Testis (tissue), 3 donors: ENCODE results near the gene RAB7A. TPM values are rescaled to one million over a fixed set of nuclear protein-coding genes. Genes with fewer than 3 reads are reported as not detected.
"Not testable (repeated sequence)": the region's sequence is repeated elsewhere in the genome, so short reads cannot be mapped to it uniquely, and the experiment has no call there.

Experiments used
- DNase-seq: peaks from one replicate; pipeline ENCODE4 v3.0.0-alpha.2; 2019
- H3K27ac ChIP-seq, 2 donors: fragments of 200-600 bp; sonication (generic); one replicate each; pipeline ENCODE4 v1.5.1; 2019
- H3K27me3 ChIP-seq: fragments of 200-600 bp; sonication (generic); one replicate; pipeline ENCODE4 v1.5.1; 2019
- H3K36me3 ChIP-seq: fragments of 200-600 bp; sonication (generic); one replicate; pipeline ENCODE4 v1.5.1; 2017; ENCODE audit warnings: low read depth; ENCODE audit errors: missing control alignments
- H3K4me1 ChIP-seq: fragments of 200-600 bp; sonication (generic); one replicate; pipeline ENCODE4 v1.5.1; 2019
- H3K4me3 ChIP-seq, 2 donors: fragments of 200-600 bp; sonication (generic); one replicate each; pipeline ENCODE4 v1.5.1; 2017 to 2019
- H3K9me3 ChIP-seq: fragments of 200-600 bp; sonication (generic); one replicate; pipeline ENCODE4 v1.5.1; 2017
- POLR2A ChIP-seq: fragments of 450-650 bp; IDR thresholded peaks from one replicate; pipeline ENCODE4 v1.6.1; 2017; ENCODE audit warnings: antibody characterized with exemption, mild to moderate bottlenecking, moderate library complexity
- WGBS, 2 donors: methylation state at CpG; one replicate each; pipeline ENCODE4 v1.1.5; 2018; 5-methylcytosine and 5-hydroxymethylcytosine counted together
- intact Hi-C: fragments of 100-400 bp; cut with DNase I; formaldehyde crosslinking; loops from one replicate; pipeline ENCODE4 v1.15.1; 2023; ENCODE audit warnings: low total_unique reads
- polyA plus RNA-seq: library from polyadenylated mRNA; stranded (reverse); fragments of 350-450 nt; fragmentation: Illumina TruSeq; extraction: RNeasy Lipid Tissue Mini Kit (QIAGEN cat#74804); gene quantifications from one replicate; pipeline ENCODE4 v1.2.3, GENCODE V29; 2014; ENCODE audit warnings: low read depth, low replicate concordance; ENCODE audit not compliant: insufficient read depth
- total RNA-seq, 2 donors: library from RNA; depleted of rRNA; stranded (reverse); fragments of >200 nt; gene quantifications; one replicate each; pipeline ENCODE4 v1.2.3, GENCODE V29; 2016
- TF ChIP-seq, protein P1 (sequence below), 3 experiments: fragments of 450-650 bp in 2 of 3; fragments of 200-600 bp in 1 of 3; sonication (generic) in 1 of 3; IDR thresholded peaks; one replicate each; pipeline ENCODE4 v1.5.1; 2016 to 2019; ENCODE audit warnings: antibody characterized with exemption in 3 of 3, mild to moderate bottlenecking in 2 of 3, moderate library complexity in 1 of 3

RAB7A gene
- total and polyA plus RNA-seq, 3 donors from 2014 or later = 148 to 152 (median 150) TPM

DNA sequence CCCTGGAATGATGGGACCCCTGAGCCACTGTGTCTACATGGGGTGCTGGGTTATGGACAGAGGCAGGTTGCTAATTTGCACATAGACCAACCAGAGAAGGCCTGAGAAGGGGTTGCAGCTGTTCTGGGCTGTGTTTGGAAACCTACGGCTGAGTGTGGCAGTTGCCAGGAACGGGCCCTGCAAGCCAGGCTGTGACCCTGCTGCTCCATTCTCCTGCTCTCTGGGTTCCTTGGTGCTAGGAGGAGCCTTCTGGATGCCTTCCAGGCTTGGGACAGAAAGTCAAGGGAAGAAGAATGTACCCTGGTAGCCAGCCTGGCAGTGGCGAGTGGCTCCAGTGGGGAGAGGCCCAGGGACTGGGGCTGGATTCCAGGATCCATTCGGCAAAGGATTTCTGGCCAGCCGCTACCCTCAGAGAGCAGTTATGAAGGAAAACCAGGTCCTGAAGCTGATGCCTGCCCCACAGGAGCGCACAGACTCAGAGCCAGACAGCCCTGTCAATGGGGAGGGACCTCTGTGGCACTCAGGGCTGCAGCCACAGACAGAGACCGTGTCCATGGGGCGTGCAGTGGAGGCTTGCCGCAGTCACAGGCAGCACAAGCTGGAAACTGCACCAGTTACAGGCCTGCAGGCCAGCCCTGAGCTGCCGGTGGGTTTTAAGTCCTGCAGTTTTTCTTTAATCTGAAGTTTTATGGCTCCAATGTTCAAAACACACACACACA, 98.3 kb downstream of the RAB7A start:
- no peak for DNase-seq

DNA sequence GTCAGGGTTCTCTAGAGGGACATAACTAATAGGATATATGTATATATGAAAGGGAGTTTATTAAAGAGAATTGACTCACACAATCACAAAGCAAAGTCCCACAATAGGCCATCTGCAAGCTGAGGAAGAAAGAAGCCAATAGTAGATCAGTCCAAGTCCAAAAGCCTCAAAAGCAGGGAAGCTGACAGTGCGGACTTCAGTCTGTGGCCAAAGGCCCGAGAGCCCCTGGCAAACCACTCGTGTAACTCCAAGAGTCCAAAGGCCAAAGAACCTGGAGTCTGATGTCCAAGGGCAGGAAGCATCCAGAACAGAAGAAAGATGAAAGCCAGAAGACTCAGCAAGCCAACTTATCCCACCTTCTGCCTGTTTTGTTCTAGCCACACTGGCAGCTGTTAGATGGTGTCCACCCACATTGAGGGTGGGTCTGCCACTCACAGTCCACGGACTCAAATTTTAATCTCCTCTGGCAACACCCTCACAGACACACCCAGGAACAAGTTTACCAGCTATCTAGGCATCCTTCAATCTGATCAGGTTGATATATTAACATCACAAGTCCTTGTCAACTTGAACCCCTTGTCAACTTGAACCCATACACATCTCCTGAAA, 99.2 kb downstream of the RAB7A start:
- Histone ChIP-seq H3K36me3 (no peaks in the 10 kb centered on the region), H3K4me1 (peaks cover 10% of the 10 kb centered on the region), H3K27me3 (no peaks in the 10 kb centered on the region), H3K27ac (no peak overlapping the region), H3K9me3 (no peaks in the 10 kb centered on the region), H3K4me3 (no peak overlapping the region)
- TF ChIP-seq, protein P1, sequence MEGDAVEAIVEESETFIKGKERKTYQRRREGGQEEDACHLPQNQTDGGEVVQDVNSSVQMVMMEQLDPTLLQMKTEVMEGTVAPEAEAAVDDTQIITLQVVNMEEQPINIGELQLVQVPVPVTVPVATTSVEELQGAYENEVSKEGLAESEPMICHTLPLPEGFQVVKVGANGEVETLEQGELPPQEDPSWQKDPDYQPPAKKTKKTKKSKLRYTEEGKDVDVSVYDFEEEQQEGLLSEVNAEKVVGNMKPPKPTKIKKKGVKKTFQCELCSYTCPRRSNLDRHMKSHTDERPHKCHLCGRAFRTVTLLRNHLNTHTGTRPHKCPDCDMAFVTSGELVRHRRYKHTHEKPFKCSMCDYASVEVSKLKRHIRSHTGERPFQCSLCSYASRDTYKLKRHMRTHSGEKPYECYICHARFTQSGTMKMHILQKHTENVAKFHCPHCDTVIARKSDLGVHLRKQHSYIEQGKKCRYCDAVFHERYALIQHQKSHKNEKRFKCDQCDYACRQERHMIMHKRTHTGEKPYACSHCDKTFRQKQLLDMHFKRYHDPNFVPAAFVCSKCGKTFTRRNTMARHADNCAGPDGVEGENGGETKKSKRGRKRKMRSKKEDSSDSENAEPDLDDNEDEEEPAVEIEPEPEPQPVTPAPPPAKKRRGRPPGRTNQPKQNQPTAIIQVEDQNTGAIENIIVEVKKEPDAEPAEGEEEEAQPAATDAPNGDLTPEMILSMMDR (IDR thresholded peaks at IDR 0.05) = no peak
- no peak for DNase-seq
- intact Hi-C loops = no loop called here
- WGBS, 2 donors = 70 to 87% methylated on average over 4 of the region's 4 CpGs

More for the DNA sequence above, 98.3 kb downstream of the RAB7A start:
- H3K4me3 ChIP-seq = no peak overlapping the region
- H3K27ac ChIP-seq = no peak overlapping the region
- WGBS, 2 donors = 87 to 93% methylated on average over 5 to 10 of the region's 10 CpGs
- TF ChIP-seq, protein P1 (IDR thresholded peaks at IDR 0.05) = no peak
- no peak for TF ChIP-seq POLR2A
- H3K9me3 ChIP-seq = no peaks in the 10 kb centered on the region
- intact Hi-C loops = no loop called here
- H3K36me3 ChIP-seq = no peaks in the 10 kb centered on the region
- H3K4me1 ChIP-seq = peaks cover 10% of the 10 kb centered on the region
- H3K27me3 ChIP-seq = no peaks in the 10 kb centered on the region

DNA sequence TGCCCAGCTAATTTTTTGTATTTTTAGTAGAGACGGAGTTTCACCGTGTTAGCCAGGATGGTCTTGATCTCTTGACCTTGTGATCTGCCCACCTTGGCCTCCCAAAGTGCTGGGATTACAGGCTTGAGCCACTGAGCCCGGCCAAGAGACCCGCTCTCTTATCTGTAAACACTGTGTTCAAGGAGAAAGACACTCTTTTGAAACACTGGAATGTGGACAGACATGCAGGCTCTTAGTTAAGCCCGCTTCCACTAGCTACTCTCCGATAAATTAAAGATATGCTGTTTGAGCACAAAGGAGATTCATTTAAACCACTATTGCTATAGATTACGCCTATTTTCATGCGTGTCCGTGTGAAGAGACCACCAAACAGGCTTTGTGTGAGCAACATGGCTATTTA, 103.1 kb downstream of the RAB7A start:
- intact Hi-C loops, DNase-seq, H3K4me1 ChIP-seq, H3K27me3 ChIP-seq, H3K4me3 ChIP-seq, H3K9me3 ChIP-seq, H3K36me3 ChIP-seq, H3K27ac ChIP-seq: not testable (repeated sequence)
- WGBS, 2 donors = 59 to 70% methylated on average over 9 of the region's 9 CpGs

DNA sequence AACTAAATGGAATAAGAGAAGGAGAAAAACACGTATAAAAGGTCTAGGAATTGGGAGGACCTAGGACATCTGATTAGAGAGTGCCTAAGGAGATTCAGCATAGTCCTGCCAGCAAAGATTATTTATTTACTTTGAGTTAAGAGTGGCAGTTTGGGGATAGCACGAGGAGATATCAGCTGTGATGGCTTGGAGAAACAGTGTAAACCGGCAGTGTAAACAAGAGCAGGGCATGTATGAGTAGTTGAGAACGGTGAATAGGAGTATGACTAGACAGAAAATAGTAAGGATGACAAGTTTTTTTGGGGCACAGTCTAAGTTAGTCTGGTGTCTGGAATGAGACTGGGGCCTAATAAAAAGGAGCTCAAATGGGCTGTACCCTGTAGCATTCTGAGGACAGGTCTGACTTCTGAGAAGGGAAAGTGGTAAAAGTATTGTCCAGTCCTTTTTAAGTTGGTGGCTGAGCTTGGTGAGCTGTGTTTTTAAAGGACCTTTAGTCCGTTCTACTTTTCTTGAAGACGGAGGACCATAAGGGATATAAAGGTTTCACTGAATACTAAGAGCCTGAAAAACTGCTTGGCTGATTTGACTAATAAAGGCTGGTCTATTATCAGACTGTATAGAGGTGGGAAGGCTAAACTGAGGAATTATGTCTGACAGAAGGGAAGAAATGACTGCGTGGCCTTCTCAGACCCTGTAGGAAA, 104.1 kb downstream of the RAB7A start:
- WGBS, 2 donors = 77 to 80% methylated on average over 7 of the region's 7 CpGs
- H3K27ac ChIP-seq, H3K9me3 ChIP-seq, H3K36me3 ChIP-seq, intact Hi-C loops, H3K4me3 ChIP-seq, H3K4me1 ChIP-seq, DNase-seq, H3K27me3 ChIP-seq: not testable (repeated sequence)

DNA sequence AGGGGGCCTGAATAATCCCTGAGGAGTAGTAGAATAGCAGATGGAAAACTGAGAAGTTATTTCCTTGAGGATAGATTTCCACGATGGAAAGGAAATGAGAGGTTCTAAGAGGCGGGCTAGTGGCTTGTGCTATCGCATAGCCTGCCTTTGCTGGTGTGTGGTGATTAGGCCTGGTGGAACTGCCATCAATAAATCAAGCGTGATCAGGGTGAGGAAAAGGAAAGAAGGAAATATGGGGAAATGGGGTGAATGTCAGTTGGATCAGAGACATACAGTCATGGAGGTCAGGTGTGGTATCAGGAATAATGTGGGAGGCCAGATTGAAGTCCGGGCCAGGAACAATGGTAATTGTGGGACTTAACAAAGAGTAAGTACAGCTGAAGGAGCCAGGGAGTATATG, 104.8 kb downstream of the RAB7A start:
- H3K4me1 ChIP-seq, DNase-seq, H3K27me3 ChIP-seq, intact Hi-C loops, H3K9me3 ChIP-seq, H3K36me3 ChIP-seq, H3K4me3 ChIP-seq, H3K27ac ChIP-seq: not testable (repeated sequence)
- 78 to 83% methylated on average over 5 of the region's 5 CpGs for WGBS, 2 donors

DNA sequence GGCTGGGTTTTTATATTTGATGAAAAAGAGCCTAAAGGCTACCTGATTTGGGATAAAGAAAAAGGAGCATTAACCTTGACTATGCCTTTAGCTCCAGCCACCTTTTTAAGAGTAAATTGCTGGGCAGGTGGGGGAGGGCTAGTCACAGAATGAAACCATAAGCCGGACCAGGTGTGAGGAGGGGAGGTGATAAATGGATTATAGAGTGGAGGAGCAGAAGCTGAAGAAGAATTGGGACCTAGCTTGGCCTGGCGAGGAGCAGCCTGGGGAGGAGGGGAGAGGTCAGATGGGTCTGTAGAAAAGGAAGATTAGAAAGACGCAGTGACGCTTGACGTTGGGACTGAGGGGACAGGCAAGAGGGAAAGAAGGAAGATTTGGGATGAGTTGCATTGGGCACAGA, 107.0 kb downstream of the RAB7A start:
- intact Hi-C loops, H3K27me3 ChIP-seq, H3K4me3 ChIP-seq, H3K27ac ChIP-seq, DNase-seq, H3K9me3 ChIP-seq, H3K4me1 ChIP-seq, H3K36me3 ChIP-seq: not testable (repeated sequence)
- WGBS, 2 donors = 86 to 90% methylated on average over 5 of the region's 5 CpGs
